Neural cell (in vitro differentiated cells): ENCODE measurements around the gene RFX8. TPM values are rescaled to one million over a fixed set of nuclear protein-coding genes. Genes with fewer than 3 reads are reported as not detected.

Experiments
- H2AFZ ChIP-seq: fragments of 200-600, 300-800 bp; sonication (generic), shearing (Covaris generic); 2 replicates; pipeline ENCODE4 v1.6.0; 2014; ENCODE audit warnings: low read depth, mild to moderate bottlenecking, antibody characterized with exemption, low read length, moderate library complexity
- H3F3A ChIP-seq: fragments of 200-600 bp; shearing (Covaris generic); 2 replicates; pipeline ENCODE4 v1.6.1; 2016; ENCODE audit warnings: mild to moderate bottlenecking, moderate library complexity, mixed read lengths, antibody characterized with exemption, low read length; ENCODE audit not compliant: insufficient read depth, poor library complexity, severe bottlenecking
- H3K27ac ChIP-seq: fragments of 200-600, 300-800 bp; sonication (generic), shearing (Covaris generic); 2 replicates; pipeline ENCODE4 v1.5.1; 2014; ENCODE audit warnings: mild to moderate bottlenecking, low read length, moderate library complexity
- H3K27me3 ChIP-seq: fragments of 300-800, 200-600 bp; sonication (generic), shearing (Covaris generic); 2 replicates; pipeline ENCODE4 v1.6.0; 2014; ENCODE audit warnings: mild to moderate bottlenecking, low read depth, low read length, moderate library complexity; ENCODE audit not compliant: insufficient read depth
- H3K36me3 ChIP-seq: fragments of 300-800, 200-600 bp; sonication (generic), shearing (Covaris generic); 2 replicates; pipeline ENCODE4 v1.5.1; 2014; ENCODE audit warnings: mild to moderate bottlenecking, antibody characterized with exemption, low read length, moderate library complexity; ENCODE audit not compliant: insufficient read depth
- H3K4me2 ChIP-seq: fragments of 300-800, 200-600 bp; sonication (generic), shearing (Covaris generic); 2 replicates; pipeline ENCODE4 v1.6.0; 2014; ENCODE audit warnings: mild to moderate bottlenecking, low read length
- H3K4me3 ChIP-seq: fragments of 300-800, 200-600 bp; sonication (generic), shearing (Covaris generic); 2 replicates; pipeline ENCODE4 v1.5.1; 2014; ENCODE audit warnings: mild to moderate bottlenecking, low read length, moderate library complexity
- H3K79me2 ChIP-seq: fragments of 200-600 bp; shearing (Covaris generic); replicated peaks from 2 replicates; pipeline ENCODE4 v1.6.0; 2014; ENCODE audit warnings: mild to moderate bottlenecking, low read length, moderate library complexity; ENCODE audit not compliant: insufficient read depth
- H3K9ac ChIP-seq: fragments of 300-800, 200-600 bp; sonication (generic), shearing (Covaris generic); 2 replicates; pipeline ENCODE4 v1.6.1; 2016; ENCODE audit warnings: mild to moderate bottlenecking, low read length, mixed read lengths
- H3K9me2 ChIP-seq: fragments of 200-600 bp; shearing (Covaris generic); 2 replicates; pipeline ENCODE4 v1.6.1; 2016; ENCODE audit warnings: mild to moderate bottlenecking, low read length, mixed read lengths; ENCODE audit not compliant: insufficient read depth
- H3K9me3 ChIP-seq: fragments of 200-600, 300-800 bp; sonication (generic), shearing (Covaris generic); 2 replicates; pipeline ENCODE4 v1.6.1; 2016; ENCODE audit warnings: mild to moderate bottlenecking, mixed run types, low read length, moderate library complexity, mixed read lengths
- H4K20me1 ChIP-seq: fragments of 200-600 bp; shearing (Covaris generic); 2 replicates; pipeline ENCODE4 v1.6.1; 2016; ENCODE audit warnings: mild to moderate bottlenecking, mixed run types; ENCODE audit not compliant: insufficient read depth
- EP300 ChIP-seq: fragments of 450-650 bp; conservative IDR thresholded peaks from 2 replicates; pipeline ENCODE4 v1.6.1; 2014; ENCODE audit warnings: antibody characterized with exemption, mild to moderate bottlenecking, moderate library complexity; ENCODE audit not compliant: poor library complexity, severe bottlenecking
- EZH2 ChIP-seq: fragments of 200-600, 300-800 bp; shearing (Covaris generic), sonication (generic); IDR thresholded peaks from 2 replicates; pipeline ENCODE4 v1.6.1; 2014; ENCODE audit warnings: antibody characterized with exemption, low read length, borderline replicate concordance, mild to moderate bottlenecking; ENCODE audit not compliant: insufficient read depth, poor library complexity, severe bottlenecking
- MXI1 ChIP-seq: fragments of 450-650 bp; conservative IDR thresholded peaks from 2 replicates; pipeline ENCODE4 v1.6.1; 2014; ENCODE audit warnings: antibody characterized with exemption, mild to moderate bottlenecking; ENCODE audit not compliant: poor library complexity, severe bottlenecking
- POLR2AphosphoS5 ChIP-seq: IDR thresholded peaks from 2 replicates; pipeline ENCODE4 v1.6.1; 2012
- RAD21 ChIP-seq: fragments of 450-650 bp; conservative IDR thresholded peaks from 2 replicates; pipeline ENCODE4 v1.6.1; 2014; ENCODE audit warnings: antibody characterized with exemption, mild to moderate bottlenecking, moderate library complexity
- SMC3 ChIP-seq: fragments of 450-650 bp; conservative IDR thresholded peaks from 2 replicates; pipeline ENCODE4 v1.6.1; 2014; ENCODE audit warnings: antibody characterized with exemption, mild to moderate bottlenecking, moderate library complexity; ENCODE audit not compliant: poor library complexity
- TAF1 ChIP-seq: IDR thresholded peaks from 2 replicates; pipeline ENCODE4 v1.6.1; 2012; ENCODE audit warnings: low read depth
- polyA plus RNA-seq: library from polyadenylated mRNA; depleted of rRNA; stranded (reverse); fragments of >200 nt; gene quantifications from 2 replicates; pipeline ENCODE4 v1.2.3, GENCODE V29; 2014
- TF ChIP-seq, protein P1 (sequence below): IDR thresholded peaks from 2 replicates; pipeline ENCODE4 v1.6.1; 2012; ENCODE audit warnings: borderline replicate concordance
- TF ChIP-seq, protein P2 (sequence below): fragments of 450-650 bp; IDR thresholded peaks from 2 replicates; pipeline ENCODE4 v1.5.1; 2014; ENCODE audit warnings: antibody characterized with exemption, mild to moderate bottlenecking, moderate library complexity; ENCODE audit not compliant: poor library complexity, severe bottlenecking

The RFX8 gene
- polyA plus RNA-seq, 1 donor from 2014 or later = not detected

GRCh38 chr2:101473591-101473910 is 1.4 kb downstream of the RFX8 start:
- H3K9ac ChIP-seq = peak overlapping the region; percentile 1
- TF ChIP-seq TAF1 (no peak), POLR2AphosphoS5 (no peak)
- no peak overlapping the region for H2AFZ ChIP-seq
- H3K4me2 ChIP-seq = no peak overlapping the region
- no peaks in the 10 kb centered on the region for H3K36me3 ChIP-seq
- no peaks in the 10 kb centered on the region for H3F3A ChIP-seq
- H3K79me2 ChIP-seq = no peaks in the 10 kb centered on the region
- no peaks in the 10 kb centered on the region for H4K20me1 ChIP-seq
- H3K27me3 ChIP-seq = peaks cover 20% of the 10 kb centered on the region
- no peaks in the 10 kb centered on the region for H3K9me3 ChIP-seq
- H3K27ac ChIP-seq = no peak overlapping the region
- H3K4me3 ChIP-seq = peak overlapping the region; percentile 50
- no peaks in the 10 kb centered on the region for H3K9me2 ChIP-seq

DNA sequence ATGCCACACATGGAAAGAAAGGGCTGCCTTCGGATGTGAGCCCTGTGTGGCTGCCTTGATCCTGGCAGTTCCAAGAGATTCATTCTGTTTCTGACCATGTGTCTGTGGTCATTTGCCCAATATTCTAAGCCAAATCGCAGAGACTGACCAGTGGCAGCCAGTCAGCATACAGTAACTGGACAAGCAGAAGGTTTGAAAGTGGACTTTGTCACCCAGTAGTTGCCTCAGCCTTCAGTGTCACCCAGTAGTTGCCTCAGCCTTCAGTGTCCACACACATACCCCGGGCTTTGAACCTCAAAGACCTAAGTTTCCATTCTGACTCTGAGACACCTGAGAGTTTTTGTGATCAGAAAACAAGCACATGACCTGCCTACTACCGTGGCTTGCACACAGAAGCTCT is 5.0 kb downstream of the RFX8 start:
- Histone ChIP-seq H3K9ac (no peak overlapping the region), H3K4me2 (no peak overlapping the region), H3K9me3 (no peaks in the 10 kb centered on the region), H3K27me3 (peaks cover 20% of the 10 kb centered on the region), H3F3A (no peaks in the 10 kb centered on the region), H3K9me2 (no peaks in the 10 kb centered on the region), H3K36me3 (no peaks in the 10 kb centered on the region), H3K79me2 (no peaks in the 10 kb centered on the region), H4K20me1 (no peaks in the 10 kb centered on the region), H3K4me3 (no peak overlapping the region), H3K27ac (no peak overlapping the region), H2AFZ (no peak overlapping the region)
- TF ChIP-seq EP300 (no peak), MXI1 (no peak), EZH2 (no peak), TAF1 (no peak), SMC3 (no peak), RAD21 (no peak), POLR2AphosphoS5 (no peak)
- TF ChIP-seq, protein P1, sequence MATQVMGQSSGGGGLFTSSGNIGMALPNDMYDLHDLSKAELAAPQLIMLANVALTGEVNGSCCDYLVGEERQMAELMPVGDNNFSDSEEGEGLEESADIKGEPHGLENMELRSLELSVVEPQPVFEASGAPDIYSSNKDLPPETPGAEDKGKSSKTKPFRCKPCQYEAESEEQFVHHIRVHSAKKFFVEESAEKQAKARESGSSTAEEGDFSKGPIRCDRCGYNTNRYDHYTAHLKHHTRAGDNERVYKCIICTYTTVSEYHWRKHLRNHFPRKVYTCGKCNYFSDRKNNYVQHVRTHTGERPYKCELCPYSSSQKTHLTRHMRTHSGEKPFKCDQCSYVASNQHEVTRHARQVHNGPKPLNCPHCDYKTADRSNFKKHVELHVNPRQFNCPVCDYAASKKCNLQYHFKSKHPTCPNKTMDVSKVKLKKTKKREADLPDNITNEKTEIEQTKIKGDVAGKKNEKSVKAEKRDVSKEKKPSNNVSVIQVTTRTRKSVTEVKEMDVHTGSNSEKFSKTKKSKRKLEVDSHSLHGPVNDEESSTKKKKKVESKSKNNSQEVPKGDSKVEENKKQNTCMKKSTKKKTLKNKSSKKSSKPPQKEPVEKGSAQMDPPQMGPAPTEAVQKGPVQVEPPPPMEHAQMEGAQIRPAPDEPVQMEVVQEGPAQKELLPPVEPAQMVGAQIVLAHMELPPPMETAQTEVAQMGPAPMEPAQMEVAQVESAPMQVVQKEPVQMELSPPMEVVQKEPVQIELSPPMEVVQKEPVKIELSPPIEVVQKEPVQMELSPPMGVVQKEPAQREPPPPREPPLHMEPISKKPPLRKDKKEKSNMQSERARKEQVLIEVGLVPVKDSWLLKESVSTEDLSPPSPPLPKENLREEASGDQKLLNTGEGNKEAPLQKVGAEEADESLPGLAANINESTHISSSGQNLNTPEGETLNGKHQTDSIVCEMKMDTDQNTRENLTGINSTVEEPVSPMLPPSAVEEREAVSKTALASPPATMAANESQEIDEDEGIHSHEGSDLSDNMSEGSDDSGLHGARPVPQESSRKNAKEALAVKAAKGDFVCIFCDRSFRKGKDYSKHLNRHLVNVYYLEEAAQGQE = no peak
- TF ChIP-seq, protein P2, sequence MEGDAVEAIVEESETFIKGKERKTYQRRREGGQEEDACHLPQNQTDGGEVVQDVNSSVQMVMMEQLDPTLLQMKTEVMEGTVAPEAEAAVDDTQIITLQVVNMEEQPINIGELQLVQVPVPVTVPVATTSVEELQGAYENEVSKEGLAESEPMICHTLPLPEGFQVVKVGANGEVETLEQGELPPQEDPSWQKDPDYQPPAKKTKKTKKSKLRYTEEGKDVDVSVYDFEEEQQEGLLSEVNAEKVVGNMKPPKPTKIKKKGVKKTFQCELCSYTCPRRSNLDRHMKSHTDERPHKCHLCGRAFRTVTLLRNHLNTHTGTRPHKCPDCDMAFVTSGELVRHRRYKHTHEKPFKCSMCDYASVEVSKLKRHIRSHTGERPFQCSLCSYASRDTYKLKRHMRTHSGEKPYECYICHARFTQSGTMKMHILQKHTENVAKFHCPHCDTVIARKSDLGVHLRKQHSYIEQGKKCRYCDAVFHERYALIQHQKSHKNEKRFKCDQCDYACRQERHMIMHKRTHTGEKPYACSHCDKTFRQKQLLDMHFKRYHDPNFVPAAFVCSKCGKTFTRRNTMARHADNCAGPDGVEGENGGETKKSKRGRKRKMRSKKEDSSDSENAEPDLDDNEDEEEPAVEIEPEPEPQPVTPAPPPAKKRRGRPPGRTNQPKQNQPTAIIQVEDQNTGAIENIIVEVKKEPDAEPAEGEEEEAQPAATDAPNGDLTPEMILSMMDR = no peak

- no peak overlapping the region for H2AFZ ChIP-seq
These were observed 7.6 kb downstream of the RFX8 start for GRCh38 chr2:101467306-101467705.

More at GRCh38 chr2:101467306-101467705, 7.6 kb downstream of the RFX8 start:
- no peaks in the 10 kb centered on the region for H3K27me3 ChIP-seq
- no peaks in the 10 kb centered on the region for H3K9me3 ChIP-seq
- no peak overlapping the region for H3K27ac ChIP-seq
- no peaks in the 10 kb centered on the region for H3K36me3 ChIP-seq
- no peaks in the 10 kb centered on the region for H3F3A ChIP-seq
- H3K9me2 ChIP-seq = no peaks in the 10 kb centered on the region
- no peak for TF ChIP-seq POLR2AphosphoS5
- TF ChIP-seq, protein P1 = no peak
- no peak for TF ChIP-seq RAD21
- TF ChIP-seq, protein P2 = no peak
- TF ChIP-seq EP300 = no peak
- no peak for TF ChIP-seq EZH2
- no peak for TF ChIP-seq SMC3
- TF ChIP-seq TAF1 = no peak
- TF ChIP-seq MXI1 = no peak
- H3K4me3 ChIP-seq = no peak overlapping the region
- no peaks in the 10 kb centered on the region for H3K79me2 ChIP-seq
- no peaks in the 10 kb centered on the region for H4K20me1 ChIP-seq
- no peak overlapping the region for H3K9ac ChIP-seq
- no peak overlapping the region for H3K4me2 ChIP-seq
